Measurements from ENCODE around the gene SLC25A45. TPM values are rescaled to one million over a fixed set of nuclear protein-coding genes. Genes with fewer than 3 reads are reported as not detected.
"Not testable (repeated sequence)": the region's sequence is repeated elsewhere in the genome, so short reads cannot be mapped to it uniquely, and the experiment has no call there.

The SLC25A45 gene
- total RNA-seq, 1 donor from 2014 or later, result 5.6 TPM

DNA sequence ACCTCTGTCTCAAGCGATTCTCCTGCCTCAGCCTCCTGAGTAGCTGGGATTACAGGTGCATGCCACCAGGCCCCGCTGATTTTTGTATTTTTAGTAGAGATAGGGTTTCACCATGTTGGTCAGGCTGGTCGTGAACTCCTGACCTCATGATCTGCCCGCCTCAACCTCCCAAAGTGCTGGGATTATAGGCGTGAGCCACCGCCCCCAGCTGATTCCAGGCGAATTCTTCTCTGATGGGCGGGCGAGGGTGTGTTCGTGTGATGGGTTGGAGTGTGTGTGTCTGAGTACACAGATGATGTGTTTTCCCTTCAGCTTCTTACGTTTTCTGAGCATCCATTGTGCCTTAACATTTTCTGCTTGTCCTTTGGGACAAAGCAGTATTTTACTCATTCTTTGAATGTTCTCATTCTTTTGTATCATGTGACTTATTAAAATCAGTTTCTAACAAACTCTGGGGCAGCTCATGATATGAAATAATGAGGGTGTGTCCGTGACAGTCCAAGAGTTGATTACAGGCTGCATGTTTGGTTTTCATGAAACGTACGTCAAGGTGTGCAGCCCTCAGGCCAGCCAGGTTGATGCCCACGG lies 30.7 kb upstream of the SLC25A45 start:
- intact Hi-C loops (cut with DNase I); ATAC-seq; DNase-seq (ENCODE audit: missing footprints): not testable (repeated sequence)

DNA sequence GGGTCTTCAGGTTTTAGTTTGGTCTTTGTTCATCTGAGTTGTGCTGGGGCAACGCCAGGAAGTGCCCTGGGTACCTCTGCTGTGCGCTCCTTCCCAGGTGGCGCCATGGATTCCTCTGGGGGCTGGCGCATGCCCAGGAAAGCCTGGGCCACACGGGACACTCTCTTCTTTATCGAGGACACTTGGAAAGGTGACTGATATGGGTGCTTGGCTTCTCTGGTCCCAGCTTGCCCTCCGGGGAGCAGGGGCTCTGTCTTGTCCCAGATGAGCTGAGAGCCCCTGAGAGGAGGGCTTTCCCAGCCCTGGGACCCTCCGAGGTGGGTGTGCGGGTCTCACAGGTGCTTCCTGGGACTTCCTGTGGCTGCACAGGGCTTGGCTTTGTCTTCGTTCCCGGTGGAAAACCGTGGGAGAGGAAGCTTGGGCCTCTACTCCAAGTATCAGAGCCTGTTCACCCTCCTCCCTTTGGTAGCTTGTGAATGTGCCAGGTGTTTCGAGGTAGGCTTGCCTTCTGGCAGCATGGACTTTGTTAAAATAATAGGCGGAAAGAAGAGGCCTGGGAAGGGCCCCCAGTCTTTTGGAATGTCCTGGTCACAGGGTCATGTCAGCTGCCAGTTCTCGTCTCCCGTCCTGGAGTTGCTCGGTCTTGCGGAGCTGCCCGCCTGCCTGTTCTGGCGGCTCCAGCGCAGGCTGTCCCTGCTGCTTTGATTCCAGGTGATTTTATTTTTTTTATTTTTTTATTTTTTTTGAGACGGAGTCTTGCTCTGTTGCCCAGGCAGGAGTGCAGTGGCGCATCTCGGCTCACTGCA lies 30.0 kb upstream of the SLC25A45 start:
- intact Hi-C loops (cut with DNase I), result no loop called here
- no peak for ATAC-seq
- no peak for DNase-seq (ENCODE audit: missing footprints)

- ATAC-seq, result no peak
- intact Hi-C loops (cut with DNase I), result no loop called here
- DNase-seq (ENCODE audit: missing footprints), result no peak
Observed at GRCh38 chr11:65411681-65412070, 29.2 kb upstream of the SLC25A45 start.

- intact Hi-C loops (cut with DNase I), result no loop called here
- ATAC-seq (no peak), DNase-seq (ENCODE audit: missing footprints) (no peak)
Observed at GRCh38 chr11:65410936-65411680, 28.7 kb upstream of the SLC25A45 start.

GRCh38 chr11:65404638-65405339 lies 22.3 kb upstream of the SLC25A45 start:
- peak; percentile 70 for DNase-seq (ENCODE audit: missing footprints)
- peak; percentile 25 for ATAC-seq
- intact Hi-C loops (cut with DNase I), result loop anchor here (2.0 kb wide), 1 partner anchor 14 kb away; no protein-coding TSS in a partner anchor

- ATAC-seq (peak; percentile 15), DNase-seq (ENCODE audit: missing footprints) (no peak)
- intact Hi-C loops (cut with DNase I), result loop anchor here (2.0 kb wide), 1 partner anchor 13 kb away; no protein-coding TSS in a partner anchor
Observed at GRCh38 chr11:65404210-65404609, 21.8 kb upstream of the SLC25A45 start.

DNA sequence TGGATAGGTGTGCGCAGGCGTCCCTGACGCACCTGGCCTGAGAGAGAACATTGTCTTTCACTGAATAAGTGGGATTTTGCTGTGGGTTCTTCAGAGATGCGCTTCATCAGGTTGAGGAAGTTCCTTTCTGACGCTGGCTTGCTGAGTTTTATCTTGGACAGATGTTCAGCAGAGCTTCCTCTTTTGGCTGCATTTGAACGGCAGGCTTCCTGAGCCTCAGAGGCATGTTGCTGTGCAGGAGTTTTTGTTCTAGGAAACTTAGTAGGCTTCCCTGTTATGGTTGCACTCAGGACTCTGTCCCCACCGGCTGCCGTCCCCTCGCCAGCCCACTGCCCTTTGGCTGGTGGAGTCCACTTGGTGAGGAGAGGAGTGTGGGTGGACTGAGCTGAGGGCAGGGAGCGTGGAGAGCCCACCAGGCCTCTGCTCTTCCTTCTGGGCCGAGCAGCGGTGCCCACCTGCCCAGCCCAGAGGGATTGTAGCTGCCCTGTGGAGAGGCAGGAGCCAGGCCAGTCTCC lies 21.2 kb upstream of the SLC25A45 start:
- intact Hi-C loops (cut with DNase I), result loop anchor here (2.0 kb wide), 1 partner anchor 13 kb away; no protein-coding TSS in a partner anchor
- DNase-seq (ENCODE audit: missing footprints), result peak; percentile 56
- peak; percentile 48 for ATAC-seq

- ATAC-seq (no peak), DNase-seq (ENCODE audit: missing footprints) (no peak)
- intact Hi-C loops (cut with DNase I), result no loop called here
Observed at GRCh38 chr11:65402790-65403189, 20.3 kb upstream of the SLC25A45 start.

- no peak for ATAC-seq
- intact Hi-C loops (cut with DNase I), result no loop called here
Observed at GRCh38 chr11:65401803-65402248, 19.4 kb upstream of the SLC25A45 start.

DNA sequence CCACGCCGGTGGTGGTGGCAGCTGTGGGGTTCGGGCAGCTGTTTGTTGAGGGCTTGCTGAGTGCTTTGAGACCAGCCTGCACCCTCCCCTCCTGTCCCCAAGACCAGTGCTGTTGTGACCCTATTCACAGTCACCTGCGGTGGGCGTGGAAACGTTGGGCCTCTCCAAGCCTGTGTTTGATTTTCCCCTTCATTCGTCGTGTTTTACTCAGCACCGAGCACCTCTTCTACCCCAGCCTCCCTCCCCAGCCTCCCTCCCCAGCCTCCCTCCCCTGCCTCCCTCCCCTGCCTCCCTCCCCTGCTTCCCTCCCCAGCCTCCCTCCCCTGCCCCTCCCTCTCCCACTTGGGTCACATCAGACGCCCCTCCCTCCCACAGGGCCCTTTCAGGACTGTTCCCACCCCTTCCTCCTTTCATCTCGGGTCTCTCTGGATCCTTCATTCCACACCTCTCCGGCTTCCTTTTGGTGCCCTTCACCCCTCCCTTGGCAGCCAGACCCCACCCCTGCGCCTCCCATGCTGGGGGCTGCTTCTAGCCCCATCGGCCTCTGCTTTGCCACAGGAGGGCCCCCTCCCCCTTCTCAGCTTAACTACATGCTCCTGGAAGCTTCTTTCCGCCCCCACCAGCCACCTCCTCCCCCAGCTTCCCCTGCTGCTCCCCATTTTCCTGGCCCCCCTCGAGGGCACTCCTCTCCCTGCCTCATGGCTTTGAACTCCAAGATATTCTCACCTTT lies 18.8 kb upstream of the SLC25A45 start:
- intact Hi-C loops (cut with DNase I), result no loop called here
- DNase-seq (ENCODE audit: missing footprints), result no peak
- ATAC-seq, result no peak

More at GRCh38 chr11:65401803-65402248, 19.4 kb upstream of the SLC25A45 start:
- no peak for DNase-seq (ENCODE audit: missing footprints)

DNA sequence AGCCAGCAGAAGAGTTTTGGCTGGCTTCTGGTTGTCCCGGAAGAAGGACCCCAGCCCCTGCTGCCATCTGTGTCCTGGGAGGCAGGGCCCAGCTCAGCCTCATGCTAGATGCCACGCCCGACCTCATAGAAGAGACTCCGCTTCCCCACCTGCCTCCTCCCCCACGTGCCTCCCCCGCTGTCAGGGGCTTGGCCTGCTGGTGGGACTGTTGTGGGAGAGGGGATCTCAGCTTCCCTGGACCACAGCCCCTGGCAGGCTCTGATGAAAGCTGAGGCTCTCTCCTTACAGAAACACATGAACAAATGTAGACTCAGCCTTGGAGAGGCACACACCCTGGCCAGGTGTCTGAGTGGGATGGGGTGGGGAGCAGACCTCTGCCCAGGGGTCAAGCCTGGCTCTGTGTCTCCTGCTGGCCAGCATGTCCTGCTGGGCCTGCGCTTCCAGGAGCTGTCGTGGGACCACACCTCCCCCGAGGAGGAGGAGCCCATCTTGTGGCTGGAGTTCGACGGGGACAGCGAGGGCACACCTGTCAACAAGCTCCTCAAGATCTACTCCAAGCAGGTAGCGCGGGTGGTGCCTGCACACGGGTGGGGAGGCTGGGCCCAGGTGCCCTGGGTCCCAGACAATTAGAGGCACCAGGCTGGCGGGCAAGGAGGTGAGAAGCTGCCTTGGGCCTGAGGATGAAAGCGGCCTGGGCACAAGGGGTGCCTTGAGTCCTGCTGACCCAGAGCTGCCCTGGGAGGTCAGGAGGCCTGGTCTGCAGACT lies 18.0 kb upstream of the SLC25A45 start:
- peak; percentile 53 for DNase-seq (ENCODE audit: missing footprints)

GRCh38 chr11:65399845-65400244 lies 17.4 kb upstream of the SLC25A45 start:
- ATAC-seq (no peak), DNase-seq (ENCODE audit: missing footprints) (no peak)
- intact Hi-C loops (cut with DNase I), result no loop called here

More for the DNA sequence above, 18.0 kb upstream of the SLC25A45 start:
- no peak for ATAC-seq
- intact Hi-C loops (cut with DNase I), result no loop called here

GRCh38 chr11:65399249-65399648 lies 16.8 kb upstream of the SLC25A45 start:
- DNase-seq (ENCODE audit: missing footprints), result no peak
- no peak for ATAC-seq
- intact Hi-C loops (cut with DNase I), result no loop called here

- intact Hi-C loops (cut with DNase I), result no loop called here
- ATAC-seq (no peak), DNase-seq (ENCODE audit: missing footprints) (no peak)
Observed at GRCh38 chr11:65398362-65398910, 16.0 kb upstream of the SLC25A45 start.

DNA sequence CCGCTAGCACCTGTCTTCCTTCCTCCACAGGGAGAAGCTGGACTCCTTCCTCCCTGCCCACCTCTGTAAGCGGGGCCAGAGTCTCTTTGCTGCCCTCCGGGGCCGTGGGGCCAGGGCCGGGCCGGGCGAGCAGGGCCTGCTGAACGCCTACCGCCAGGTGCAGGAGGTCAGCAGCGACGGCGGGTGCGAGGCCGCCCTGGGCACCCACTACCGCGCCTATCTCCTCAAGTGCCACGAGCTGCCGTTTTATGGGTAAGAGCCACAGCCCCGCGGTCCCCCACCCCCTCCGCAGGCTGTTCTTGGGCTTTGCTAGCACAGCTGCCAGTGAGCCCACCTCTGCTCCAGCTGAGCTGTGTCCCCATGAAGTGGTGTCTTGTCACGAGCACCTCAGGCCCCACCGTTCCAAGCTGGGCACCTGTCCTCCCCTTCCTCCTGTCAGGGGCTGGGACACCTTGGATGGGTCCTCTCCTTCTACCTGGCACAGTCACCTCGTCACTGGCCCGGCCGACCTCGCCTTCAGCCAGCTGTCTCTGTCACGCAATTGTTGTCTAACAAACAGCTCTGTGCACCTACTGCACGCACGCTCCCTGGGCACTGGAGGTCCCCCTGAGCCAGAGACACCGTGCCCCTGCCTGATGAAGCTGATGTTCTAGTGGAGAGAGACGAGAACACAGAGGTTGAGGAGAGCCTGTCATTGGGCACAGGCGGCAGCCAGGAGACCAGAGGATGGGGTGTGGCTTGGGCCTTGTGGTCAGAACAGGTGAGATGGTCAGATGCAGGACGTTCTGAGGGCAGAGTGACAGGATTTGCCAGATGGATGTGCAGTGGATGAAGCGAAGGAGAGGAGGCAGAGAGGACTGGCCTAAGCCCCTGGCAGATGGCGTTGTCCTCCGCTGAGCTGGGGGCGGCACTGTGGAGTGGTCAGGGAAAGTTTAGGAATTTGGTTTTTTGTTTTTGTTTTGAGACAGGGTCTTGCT lies 14.6 kb upstream of the SLC25A45 start:
- no peak for ATAC-seq
- no peak for DNase-seq (ENCODE audit: missing footprints)
- intact Hi-C loops (cut with DNase I), result no loop called here

- intact Hi-C loops (cut with DNase I), result no loop called here
- DNase-seq (ENCODE audit: missing footprints) (no peak), ATAC-seq (no peak)
Observed at GRCh38 chr11:65395961-65396530, 13.6 kb upstream of the SLC25A45 start.
